GM18951 (cell line): Measurements from ENCODE around the gene VPS54.

Experiments used
- POLR2A ChIP-seq: IDR thresholded peaks from 4 replicates; pipeline ENCODE4 v1.6.1; 2011; ENCODE audit warnings: mild to moderate bottlenecking; ENCODE audit not compliant: insufficient read length, insufficient read depth; ENCODE audit errors: extremely low read depth
- in situ Hi-C: fragments of 300-500 bp; cut with MboI; formaldehyde crosslinking; loops from one replicate; pipeline ENCODE4 v1.12.0; 2022; ENCODE audit warnings: low sequenced_read_pairs, mixed read lengths, inconsistent platforms; ENCODE audit not compliant: unreplicated experiment

Gene VPS54

DNA sequence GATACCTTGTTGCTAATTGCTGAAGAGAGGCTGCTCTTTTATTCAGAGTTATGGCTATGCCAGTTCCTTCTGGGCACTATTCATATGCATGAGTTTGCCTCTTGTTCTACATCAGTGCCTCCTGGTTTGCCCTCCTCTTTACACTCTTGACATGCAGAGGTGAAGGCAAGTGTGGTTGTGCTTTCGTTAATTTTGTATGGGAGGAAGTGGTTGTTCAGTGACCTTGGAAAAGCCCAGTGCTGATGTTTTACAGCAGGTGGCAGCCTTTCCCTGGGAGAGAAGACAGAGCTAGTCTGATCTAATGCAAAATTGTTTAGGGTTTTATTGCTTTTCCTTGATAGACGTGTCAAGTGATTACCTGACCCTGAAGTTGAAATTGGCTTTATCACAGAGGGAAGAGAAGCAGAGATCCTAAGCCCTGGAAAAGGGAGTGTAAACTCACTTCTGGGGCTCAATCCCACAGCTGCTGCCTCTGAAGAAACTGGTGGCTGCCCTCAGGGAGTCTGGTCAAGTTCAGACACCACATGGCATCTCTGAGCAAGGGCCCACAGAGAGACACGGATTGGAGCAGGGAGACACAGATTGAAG, 30.5 kb upstream of the VPS54 start:
- in situ Hi-C loops: loop anchor here (5.0 to 10.0 kb wide), 3 partner anchors 85 to 435 kb away; no protein-coding TSS in a partner anchor
- TF ChIP-seq POLR2A: no peak

DNA sequence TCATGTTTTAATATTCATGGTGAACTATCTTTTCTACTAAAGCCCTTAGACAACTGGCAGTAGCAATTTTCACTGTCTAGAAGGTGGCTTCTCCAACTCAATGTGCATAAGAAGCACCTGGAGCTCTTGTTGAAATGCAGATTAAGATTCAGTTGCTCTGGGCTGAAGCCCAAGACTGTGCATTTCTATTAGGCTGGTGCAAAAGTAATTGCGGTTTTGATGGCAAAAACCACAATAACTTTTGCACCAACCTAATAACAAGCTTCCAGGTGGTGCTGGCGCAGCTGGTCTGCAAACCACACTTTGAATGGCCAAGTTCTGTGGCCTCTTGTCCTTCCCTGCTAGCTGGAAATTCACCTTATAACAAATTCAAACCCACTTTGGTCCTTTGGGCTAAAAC, 26.7 kb upstream of the VPS54 start:
- in situ Hi-C loops: loop anchor here (10.0 kb wide), 1 partner anchor 439 kb away; no protein-coding TSS in a partner anchor
- no peak for TF ChIP-seq POLR2A

DNA sequence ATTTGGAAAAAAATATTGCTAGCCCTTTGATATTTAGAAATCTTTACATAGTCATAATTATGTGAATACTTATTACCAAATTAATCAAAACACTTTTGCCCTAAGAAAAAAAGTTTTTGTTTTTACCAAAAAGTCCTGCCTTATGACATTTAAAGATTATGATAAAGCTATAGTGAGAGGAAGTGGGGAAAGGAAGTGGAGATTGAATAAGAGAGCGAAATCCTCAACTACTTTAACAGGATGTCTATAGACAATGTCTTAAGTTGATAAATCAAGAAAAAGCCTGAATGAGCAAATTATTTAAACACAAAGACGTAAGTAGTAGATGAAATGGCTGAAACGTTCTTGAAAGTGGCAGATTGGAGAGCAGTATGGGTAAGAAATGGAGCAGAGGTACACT, 20.9 kb upstream of the VPS54 start:
- in situ Hi-C loops: loop anchor here (10.0 kb wide), 1 partner anchor 445 kb away; no protein-coding TSS in a partner anchor
- no peak for TF ChIP-seq POLR2A

DNA sequence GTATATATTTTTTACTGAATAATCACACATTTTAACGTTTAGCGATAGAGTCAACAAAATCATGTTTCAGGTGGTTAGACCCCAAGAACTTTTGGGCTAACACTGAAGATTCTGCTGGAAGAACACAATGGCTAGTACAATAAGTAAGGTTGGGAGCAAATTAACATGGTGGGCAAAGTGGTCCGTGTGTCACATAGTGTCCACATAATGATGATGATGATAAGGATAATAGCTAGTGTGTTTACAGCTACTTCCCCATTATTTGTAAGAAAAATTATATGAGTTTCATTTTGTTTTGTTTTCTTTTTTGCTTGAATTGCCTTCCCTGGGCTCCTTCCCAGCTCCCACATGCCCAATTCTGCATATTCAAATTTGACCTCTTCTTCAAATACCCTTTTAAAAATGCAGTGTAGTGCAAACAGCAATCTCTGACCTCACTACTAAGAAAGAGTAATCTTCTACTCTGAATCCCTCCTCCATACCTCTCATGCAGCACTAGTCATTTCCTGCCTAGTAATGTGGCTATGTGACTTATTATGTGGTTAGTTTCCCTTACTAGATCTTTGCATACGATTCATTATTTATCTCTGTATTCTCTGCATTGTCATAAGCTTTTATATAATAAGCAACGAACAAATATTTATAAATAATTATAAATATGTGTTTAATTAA, 16.9 kb upstream of the VPS54 start:
- in situ Hi-C loops: no loop called here
- no peak for TF ChIP-seq POLR2A

DNA sequence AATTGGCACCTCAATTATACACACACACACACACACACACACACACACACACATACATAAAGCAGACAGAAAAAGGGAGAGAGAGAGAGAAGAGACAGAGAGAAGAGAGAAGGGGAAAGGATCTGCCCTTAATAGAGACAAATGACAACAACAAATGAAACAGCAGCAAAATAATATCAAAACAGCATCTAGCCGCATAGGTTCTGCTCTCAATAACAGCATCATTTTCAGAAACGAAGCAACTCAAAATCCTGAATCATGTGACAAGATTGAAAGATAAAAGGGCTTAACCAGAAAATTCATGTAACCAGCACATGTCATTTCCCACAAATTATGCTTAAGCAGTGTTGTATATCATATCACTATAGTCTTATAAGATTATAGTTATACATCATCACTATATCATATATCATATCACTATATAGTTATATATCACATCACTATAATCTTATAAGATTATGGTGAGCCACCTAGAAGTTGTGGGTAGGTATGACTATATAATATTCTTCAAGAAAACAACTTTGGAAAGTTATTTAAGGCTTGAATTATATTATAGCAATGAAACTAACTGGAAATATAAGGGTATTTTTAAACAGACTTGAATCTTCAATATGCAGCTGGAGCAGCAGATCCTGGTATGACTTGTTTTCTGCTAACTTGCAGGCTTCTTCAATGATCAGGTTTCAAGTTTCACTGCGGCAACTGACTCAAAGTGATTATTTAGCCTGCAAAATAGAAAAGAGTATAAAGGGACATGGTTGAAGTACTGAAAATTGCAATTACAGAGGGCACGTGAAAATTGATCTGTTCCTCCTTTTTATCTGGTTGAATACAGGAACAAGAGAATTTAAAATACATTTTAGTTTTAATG, 16.1 kb upstream of the VPS54 start:
- TF ChIP-seq POLR2A: no peak
- in situ Hi-C loops: no loop called here

DNA sequence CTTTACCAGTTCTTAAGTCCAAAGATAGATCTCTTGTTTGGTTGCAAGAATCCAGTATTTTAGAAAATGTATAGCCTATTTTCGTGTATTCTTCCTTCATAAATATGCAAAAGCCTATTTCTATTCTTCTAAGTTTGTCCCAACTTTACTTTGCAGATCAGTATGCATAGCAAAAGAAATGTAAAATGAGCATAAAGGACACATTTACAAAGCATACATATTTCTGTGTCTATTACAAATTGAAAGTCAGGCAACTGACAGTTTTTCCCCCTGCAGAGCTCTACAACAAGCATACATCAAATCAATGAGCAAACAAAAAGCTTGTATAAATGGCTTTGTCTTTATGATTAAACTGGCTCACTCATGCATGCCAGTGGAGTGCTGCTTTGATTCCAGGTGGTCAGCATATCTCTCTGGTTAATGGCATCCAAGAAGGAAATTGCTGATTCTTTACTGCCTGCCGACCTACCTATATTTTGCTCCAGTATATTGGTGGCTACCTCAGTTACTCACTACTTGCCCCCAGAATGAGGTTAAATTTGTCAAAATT, 10.0 kb upstream of the VPS54 start:
- no peak for TF ChIP-seq POLR2A
- in situ Hi-C loops: no loop called here

DNA sequence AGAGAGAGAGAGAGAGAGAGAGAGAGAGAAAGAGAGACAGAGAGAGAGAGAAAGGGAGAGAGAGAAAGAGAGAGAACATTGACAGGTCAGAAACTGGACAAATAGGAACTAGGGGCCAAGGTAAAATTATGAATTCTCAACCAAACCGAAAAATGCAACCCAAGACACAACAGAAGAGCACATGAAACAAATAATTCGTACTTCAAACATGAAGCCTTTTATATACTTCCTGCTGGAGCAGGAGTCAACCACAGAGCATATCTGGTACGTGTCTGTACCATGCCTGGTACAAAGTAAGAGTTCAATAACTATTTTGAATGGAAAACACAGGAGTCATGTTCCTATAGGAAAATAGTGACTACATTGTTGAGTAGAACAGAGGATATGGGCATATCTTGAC, 6.5 kb upstream of the VPS54 start:
- in situ Hi-C loops: no loop called here
- TF ChIP-seq POLR2A: no peak

DNA sequence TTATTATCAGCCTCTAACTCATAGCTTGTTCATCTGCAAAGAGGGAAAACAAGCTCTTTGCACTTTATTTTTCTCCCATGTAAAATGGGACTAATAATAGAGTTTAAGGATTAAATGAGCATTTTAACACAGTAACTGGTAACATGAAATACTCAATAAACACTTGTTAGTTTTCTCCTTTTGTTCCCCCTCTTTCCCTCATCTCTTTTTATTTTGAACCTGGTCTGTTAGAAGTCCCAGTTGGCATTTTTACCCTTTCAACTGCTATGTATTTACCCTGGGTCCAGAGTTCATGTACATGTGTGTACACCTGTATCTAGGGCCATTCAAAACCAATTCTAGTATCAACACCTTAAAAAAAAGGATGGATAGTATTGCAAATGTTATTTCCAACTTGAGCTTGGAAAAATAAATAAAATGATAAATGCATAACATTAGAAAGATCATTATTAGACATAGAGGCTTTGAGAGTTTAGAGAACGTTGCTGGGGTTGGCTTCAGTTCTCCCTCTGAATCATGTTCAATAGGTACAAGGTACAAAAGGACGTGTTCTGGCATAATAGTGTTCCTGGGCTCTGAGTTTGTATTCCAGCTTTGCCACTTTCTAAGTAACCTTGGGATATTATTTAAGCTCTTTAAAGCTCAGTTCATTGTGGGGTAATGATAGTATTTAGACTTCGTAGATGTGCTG, 5.2 kb upstream of the VPS54 start:
- no peak for TF ChIP-seq POLR2A
- in situ Hi-C loops: no loop called here

DNA sequence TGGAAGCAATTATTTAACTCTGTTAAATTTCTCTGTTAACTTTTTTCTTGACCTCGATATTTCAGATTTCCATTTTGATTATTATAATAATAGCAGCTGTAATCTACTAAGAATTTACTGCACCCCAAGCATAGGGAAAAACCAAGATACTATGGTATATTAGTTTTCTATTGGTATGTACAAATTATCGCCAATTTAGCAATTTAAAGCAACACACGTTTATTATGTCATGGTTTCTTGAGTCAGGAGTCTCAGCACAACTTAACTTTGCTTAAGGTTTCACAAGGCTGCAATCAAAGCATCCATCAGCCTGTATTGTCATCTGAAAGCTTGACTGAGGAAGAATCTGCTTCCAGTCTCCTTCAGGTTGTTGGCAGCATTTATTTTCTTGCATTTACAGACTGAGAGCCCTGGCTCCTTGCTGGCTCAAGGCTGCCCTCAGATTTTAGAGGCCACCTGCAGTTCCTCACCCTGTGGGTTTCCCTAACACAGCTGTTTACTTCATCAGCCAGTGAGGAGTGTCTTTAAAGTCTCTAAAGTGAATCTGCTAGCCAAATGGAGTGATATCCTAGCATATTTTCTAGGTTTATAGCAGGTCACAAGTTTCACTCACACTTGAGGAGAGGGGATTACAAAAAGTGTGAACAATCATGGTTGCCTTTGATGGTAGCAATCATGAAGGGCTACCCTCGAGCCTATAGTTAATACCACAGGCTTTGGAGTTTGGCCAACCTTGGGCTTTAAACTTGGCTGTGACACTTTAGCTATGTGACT, 4.4 kb upstream of the VPS54 start:
- TF ChIP-seq POLR2A: no peak
- in situ Hi-C loops: no loop called here

DNA sequence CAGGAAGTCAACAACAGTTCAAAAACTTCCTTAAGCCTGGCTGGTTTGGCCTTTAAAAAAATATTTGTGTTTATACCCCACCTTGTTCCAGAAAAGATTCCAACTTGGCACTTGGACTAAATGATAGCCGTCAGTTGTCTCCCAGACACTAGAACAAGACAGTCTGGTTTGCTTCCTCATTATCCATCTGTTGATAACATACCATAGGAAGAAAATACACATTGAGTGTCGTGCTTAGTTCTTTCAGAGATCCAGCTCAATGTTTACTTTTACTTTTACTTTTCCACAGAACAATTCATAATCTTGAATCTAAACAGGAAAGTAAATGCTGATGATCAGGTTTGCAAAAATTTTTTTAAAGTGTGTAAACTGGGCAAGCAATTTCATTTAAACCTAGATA, 2.4 kb upstream of the VPS54 start:
- no peak for TF ChIP-seq POLR2A

DNA sequence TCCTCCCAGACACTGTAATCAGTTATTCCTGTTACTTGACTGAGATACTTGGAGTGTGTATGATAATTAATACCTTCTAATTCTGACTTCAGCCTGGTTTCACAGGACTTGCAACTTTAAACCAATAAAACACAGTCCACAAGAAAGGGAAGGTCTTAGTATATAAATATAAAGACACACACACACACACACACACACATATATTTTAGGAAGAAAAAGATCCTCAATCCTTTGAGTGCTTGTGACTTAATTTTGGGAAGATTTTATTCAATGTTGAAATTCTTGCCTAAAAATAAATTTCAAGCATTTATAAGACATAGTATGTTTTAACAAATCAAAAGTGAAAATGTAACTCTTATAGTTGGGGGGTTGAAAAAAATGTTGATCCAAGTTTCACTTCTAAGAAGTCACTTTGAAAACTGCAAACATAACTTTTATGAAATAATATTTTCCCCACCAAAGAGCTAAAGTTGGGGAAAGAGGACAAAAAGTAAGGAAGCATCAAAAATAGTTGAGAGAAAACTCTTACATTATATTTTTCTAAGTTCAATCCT, 824 bp upstream of the VPS54 start:
- in situ Hi-C loops: no loop called here
- no peak for TF ChIP-seq POLR2A

More for the DNA sequence above, 2.4 kb upstream of the VPS54 start:
- in situ Hi-C loops: no loop called here

DNA sequence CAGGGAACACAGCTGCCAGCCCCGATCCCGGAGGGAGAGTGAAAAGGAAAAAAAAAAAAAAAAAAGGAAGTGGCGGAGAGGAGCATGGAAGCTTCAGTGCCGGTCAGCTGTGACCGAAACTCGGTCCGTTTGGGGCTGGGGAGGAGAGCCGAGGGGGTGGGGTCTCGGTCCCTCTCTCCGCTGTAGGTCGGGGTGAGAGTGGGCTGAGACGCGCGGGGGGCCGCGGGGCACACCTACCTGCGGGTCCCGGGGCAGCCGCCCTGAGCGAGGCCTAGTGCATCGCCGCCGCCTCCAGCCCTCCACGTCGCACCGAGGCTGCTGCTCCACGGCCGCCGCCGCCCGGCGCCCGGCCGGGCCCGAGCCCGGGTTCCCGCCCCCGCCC, 536 bp downstream of the VPS54 start:
- TF ChIP-seq POLR2A: no peak
- in situ Hi-C loops: no loop called here
